PC-3 (cell line): ENCODE measurements around the gene IMPDH1.

Experiments used
- EZH2 ChIP-seq: fragments of 300-600 bp; sonication (generic); IDR thresholded peaks from one replicate; pipeline ENCODE4 v1.6.1; 2017; ENCODE audit warnings: antibody characterized with exemption, mild to moderate bottlenecking, low read length; ENCODE audit not compliant: unreplicated experiment
- TF ChIP-seq, protein P1 (sequence below): fragments of 300-600 bp; sonication (generic); conservative IDR thresholded peaks from 2 replicates; pipeline ENCODE4 v1.5.1; 2017; ENCODE audit warnings: antibody characterized with exemption, low read depth, mild to moderate bottlenecking, low read length

DNA sequence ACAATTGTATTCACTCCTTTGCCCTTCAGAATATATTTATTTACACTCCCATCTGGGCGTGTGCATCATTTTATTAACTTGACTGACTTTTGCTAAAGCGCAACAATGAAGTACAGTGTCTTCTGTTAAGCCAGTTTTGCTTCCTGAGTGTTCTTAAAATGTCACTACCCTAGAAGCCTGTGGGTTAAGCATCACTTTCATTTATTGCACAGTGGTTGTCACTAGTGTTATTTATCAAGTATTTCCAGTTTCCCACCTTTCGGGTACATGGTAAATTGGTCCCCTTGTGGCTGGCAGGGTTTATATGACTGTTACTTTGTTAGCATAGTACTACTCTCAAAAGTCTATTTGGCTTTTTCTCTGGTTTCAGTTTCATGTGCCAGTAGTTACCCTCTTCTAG lies 49.2 kb upstream of the IMPDH1 start:
- no peak for TF ChIP-seq EZH2
- TF ChIP-seq, protein P1, sequence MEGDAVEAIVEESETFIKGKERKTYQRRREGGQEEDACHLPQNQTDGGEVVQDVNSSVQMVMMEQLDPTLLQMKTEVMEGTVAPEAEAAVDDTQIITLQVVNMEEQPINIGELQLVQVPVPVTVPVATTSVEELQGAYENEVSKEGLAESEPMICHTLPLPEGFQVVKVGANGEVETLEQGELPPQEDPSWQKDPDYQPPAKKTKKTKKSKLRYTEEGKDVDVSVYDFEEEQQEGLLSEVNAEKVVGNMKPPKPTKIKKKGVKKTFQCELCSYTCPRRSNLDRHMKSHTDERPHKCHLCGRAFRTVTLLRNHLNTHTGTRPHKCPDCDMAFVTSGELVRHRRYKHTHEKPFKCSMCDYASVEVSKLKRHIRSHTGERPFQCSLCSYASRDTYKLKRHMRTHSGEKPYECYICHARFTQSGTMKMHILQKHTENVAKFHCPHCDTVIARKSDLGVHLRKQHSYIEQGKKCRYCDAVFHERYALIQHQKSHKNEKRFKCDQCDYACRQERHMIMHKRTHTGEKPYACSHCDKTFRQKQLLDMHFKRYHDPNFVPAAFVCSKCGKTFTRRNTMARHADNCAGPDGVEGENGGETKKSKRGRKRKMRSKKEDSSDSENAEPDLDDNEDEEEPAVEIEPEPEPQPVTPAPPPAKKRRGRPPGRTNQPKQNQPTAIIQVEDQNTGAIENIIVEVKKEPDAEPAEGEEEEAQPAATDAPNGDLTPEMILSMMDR = no peak
